GM21515 (cell line): Measurements from ENCODE around the gene MCAM.

Experiments
- ATAC-seq: cut with Tn5 transposase; IDR thresholded peaks from one replicate; pipeline ENCODE4 v1.9.1; 2021; ENCODE audit not compliant: unreplicated experiment

The MCAM gene

DNA sequence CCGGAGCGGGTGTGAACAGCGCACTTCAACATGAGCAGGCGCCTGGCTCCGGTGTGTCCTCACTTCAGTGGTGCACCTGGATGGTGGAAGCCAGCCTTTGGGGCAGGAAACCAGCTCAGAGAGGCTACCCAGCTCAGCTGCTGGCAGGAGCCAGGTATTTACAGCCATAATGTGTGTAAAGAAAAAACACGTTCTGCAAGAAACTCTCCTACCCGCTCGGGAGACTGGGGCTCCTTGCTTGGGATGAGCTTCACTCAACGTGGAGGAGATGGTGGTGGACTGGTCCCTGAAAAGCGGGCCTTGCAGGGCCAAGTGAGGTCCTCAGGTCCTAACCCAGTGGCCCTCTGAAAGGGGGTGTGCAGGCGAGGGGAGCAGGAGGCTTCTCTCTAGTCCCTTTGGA is 7.5 kb downstream of the MCAM start:
- no peak for ATAC-seq

DNA sequence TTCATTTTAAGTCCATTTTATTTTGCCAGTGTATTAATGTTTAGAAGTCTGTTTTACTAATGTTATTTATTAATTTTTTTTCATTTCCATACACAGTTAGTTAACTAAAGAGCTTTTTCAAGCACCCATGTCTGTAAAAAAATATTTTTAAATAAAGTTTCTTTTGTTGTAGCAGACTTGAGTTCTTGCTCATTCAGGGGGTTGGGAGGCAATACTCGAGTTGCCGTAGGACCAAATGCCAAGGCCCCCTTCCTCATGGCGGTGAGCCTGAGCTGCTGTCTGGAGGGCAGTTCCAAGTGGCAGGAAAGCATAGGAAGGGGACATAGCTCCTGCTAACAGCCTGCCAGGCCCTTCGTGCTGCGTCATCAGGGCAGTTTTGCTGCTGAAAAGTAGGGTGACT is 9.0 kb downstream of the MCAM start:
- no peak for ATAC-seq

DNA sequence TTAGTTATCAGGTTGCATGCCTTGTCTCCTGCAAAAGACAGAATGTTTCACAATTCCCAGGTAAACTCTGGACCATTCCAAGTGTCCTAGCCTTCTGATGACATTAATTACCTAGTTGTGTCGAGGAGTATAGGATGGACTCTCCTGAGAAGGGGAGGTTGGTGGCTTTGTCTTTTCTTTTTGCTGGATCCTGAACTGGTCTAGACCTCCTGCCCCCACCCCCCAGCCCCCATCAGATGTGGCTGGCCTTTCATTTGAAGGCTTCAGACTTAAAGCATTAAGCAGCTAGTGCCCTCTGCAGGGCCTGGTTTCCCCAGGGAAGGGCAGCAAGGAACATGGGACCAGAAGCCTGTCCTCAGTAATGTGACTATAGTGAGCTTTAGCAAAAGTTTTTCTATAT is 9.7 kb downstream of the MCAM start:
- no peak for ATAC-seq

- ATAC-seq = no peak
Observed at GRCh38 chr11:119306373-119306890, 10.5 kb downstream of the MCAM start.

GRCh38 chr11:119305556-119306372 is 11.2 kb downstream of the MCAM start:
- no peak for ATAC-seq

DNA sequence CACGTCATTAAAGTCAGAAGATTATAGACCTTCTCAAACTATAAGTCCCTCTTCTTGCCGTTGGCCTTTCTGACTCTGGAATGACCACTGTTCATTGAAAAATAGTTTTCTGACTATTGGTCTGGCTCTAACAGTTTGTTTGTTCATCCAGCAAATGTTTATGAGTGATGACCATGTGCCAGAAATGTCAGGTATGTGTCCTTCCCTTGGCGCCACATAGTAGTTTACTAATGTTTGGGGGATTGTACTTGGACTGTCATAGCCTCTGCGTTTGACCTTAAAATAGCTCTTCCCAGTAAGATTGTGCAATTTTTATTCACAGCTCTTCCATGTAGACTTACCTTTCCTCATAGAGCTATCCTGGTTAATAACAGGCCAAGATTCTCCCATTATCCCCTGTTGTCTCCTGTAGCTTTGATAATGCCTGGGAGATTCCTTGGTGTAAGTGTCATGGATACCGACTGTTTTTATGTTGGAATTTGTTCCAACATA is 13.7 kb downstream of the MCAM start:
- no peak for ATAC-seq

GRCh38 chr11:119300198-119300964 is 16.5 kb downstream of the MCAM start:
- no peak for ATAC-seq

- no peak for ATAC-seq
Observed at GRCh38 chr11:119299416-119299815, 17.5 kb downstream of the MCAM start.

GRCh38 chr11:119298726-119299125 is 18.2 kb downstream of the MCAM start:
- ATAC-seq = no peak

DNA sequence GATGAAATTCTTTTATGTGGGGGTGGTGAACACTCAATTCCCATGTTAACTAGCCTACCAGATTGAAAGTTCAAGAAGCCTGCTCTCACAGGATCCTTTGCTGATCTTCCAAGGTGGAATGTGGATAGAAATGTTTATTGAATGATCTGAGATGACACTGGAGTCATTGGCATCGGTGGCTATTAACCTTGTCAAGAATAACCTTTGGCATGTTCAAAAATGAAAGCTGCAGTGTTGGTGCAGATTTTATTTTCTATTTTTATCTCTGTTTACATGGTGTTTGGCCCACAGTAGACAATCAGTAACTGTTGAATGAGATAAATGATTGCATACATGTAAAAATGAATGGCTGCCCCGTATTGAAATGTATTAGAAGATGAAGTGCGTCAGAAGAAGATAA is 19.0 kb downstream of the MCAM start:
- no peak for ATAC-seq

GRCh38 chr11:119295178-119295577 is 21.8 kb downstream of the MCAM start:
- ATAC-seq = no peak

GRCh38 chr11:119293461-119293860 is 23.5 kb downstream of the MCAM start:
- ATAC-seq = no peak

DNA sequence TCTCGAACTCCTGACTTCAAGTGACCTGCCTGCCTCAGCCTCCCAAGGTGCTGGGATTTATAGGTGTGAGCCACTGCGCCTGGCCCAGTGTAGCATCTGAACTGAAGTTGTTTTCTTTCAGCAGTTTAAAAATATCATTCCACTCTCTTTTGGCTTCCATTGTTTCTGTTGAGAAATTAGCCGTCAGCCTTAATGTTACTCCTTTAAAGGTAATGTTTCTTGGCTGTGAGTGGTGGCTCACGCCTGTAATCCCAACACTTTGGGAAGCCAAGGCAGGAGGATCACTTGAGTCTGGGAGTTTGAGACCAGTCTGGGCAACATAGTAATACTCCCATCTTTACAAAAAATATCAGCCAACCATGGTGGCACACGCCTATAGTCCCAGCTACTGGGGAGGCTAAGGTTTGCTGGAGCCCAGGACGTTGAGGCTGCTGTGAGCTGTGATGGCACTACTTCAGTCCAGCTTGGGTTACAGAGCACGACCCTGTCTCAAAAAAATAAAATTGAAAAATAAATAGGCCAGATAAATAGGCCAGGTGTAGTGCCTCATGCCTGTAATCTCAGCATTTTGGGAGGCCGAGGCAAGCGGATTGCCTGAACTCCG is 25.9 kb downstream of the MCAM start:
- ATAC-seq = no peak

DNA sequence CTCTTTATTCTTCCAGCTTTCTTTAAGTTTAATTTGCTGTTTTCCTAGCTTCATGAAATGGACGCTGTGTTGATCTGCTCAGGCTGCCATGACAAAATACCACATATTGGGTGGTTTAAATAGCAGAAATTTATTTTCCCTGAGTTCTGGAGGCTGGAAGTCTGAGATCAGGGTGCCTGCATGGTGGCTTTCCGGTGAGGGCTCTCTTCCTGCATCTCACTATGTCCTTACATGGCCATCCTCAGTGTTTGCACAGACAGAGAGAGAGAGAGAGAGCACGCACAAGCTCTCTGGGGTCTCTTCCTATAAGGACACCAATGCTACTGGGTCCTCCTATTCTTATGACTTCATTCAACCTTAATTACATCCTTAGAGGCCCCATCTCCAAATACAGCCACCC is 28.7 kb downstream of the MCAM start:
- no peak for ATAC-seq

DNA sequence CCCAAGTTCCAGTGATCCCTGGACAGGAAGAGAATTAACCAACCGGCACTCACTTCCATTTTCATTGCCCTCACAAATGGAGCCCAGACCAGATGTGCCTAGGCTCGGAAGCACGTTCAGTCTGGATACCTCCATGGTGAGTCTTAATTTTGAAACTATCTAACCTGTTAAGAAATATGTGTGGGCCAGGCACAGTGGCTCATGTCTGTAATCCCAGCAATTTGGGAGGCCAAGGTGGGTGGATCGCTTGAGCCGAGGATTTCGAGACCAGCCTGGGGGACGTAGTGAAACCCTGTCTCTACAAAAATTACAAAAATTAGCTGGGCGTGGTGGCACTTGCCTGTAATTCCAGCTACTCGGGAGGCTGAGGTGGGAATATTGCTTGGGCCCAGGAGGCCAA is 31.5 kb downstream of the MCAM start:
- ATAC-seq = no peak

DNA sequence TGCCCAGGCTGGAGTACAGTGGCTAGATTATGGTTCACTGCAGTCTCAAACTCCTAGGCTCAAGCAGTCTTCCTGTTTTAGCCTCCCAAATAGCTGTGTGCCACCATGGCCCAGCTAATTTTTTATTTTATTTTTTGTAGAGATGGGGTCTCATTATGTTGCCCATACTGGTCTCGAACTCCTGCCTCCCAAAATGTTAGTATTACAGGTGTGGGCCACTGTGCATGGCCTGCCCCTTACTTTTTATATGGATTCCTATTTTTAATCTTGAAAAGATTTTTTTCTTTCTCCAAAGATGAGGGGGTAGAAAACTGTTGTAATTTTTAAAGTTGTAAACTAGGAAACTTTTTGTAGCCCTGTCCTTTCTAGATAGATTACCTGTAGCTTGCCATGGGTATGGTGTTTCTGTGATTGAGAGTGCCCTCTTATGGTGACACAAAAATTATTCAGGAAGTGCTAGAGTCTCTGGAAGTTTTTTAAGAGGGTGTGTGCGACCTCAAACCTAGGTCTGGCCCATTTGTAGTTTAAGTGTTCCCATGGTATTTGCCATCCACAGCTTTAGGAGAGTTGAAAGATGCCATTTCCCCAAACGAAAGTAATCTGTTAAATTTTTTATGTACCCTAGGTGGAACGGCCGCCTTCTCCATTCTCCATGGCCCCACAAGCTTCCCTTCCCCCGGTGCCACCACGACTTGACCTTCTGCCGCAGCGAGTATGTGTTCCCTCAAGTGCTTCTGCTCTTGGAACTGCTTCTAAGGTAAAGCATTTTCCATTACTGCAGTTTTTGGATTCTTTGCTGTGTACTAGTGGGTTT is 32.4 kb downstream of the MCAM start:
- ATAC-seq = no peak

GRCh38 chr11:119282495-119282894 is 34.4 kb downstream of the MCAM start:
- ATAC-seq = no peak

DNA sequence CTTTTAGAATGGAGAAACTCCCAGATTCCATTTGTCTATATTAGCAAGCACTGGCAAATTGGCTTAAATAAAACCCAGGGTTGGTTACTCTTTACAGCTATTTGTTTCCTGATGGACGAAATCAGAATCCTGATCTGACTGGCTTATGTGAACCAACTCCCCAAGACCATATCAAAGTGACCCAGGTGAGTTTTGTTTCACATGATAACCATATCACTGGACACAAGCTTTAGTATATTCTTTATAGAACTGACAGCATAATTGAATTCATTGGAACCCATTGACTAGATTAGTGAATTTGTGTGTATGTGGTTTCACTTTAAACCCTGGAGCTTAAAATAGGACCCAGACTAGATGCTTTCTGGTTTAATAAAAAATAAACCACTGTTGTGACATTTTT is 39.3 kb downstream of the MCAM start:
- ATAC-seq = no peak

DNA sequence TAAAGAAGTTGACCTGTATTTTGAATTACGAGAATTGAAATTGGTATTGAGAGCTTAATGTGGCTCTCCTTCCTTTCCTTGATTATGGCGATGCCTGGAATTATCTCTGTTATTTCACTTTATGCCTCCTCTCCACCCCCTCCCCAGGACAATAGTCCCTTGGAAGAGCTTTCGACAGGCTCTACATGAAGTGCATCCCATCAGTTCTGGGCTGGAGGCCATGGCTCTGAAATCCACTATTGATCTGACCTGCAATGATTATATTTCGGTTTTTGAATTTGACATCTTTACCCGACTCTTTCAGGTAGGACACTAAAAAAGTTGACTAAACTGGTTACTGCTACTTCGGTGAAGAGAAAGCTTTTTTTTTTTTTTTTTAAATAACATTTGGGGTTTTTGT is 43.2 kb downstream of the MCAM start:
- no peak for ATAC-seq

DNA sequence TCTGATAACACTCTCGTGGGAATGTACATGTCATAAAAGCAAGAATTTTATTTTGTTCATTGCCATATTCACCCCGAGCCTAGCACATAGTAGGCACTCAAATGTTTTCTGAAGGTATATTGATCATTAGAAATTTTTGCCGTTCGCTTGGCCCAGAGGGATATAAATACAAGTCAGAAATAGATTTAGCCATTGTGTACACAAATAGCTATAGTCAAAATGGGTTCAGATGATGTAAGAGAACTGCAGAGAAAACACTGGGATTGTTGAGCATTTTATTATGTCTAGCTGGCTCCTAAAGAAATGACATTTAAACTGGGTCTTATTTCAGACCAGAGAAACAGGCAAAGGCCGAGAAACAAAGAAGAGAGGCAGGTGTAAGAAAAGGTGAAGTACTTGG is 49.3 kb downstream of the MCAM start:
- ATAC-seq = no peak
